ENCODE measurements around the gene VOPP1.
"Not testable (repeated sequence)": the region's sequence is repeated elsewhere in the genome, so short reads cannot be mapped to it uniquely, and the experiment has no call there.

The VOPP1 gene

GRCh38 chr7:55488216-55488615 lies 84.1 kb downstream of the VOPP1 start:
- no peak for DNase-seq (ENCODE audit: low read depth)

- no peak for DNase-seq (ENCODE audit: low read depth)
Measured at GRCh38 chr7:55486991-55487390, 85.3 kb downstream of the VOPP1 start.

GRCh38 chr7:55486192-55486590 lies 86.1 kb downstream of the VOPP1 start:
- DNase-seq (ENCODE audit: low read depth): no peak

- no peak for DNase-seq (ENCODE audit: low read depth)
Measured at GRCh38 chr7:55485501-55486191, 86.7 kb downstream of the VOPP1 start.

GRCh38 chr7:55484834-55485233 lies 87.5 kb downstream of the VOPP1 start:
- no peak for DNase-seq (ENCODE audit: low read depth)

- no peak for DNase-seq (ENCODE audit: low read depth)
Measured at GRCh38 chr7:55484241-55484640, 88.1 kb downstream of the VOPP1 start.

- DNase-seq (ENCODE audit: low read depth): no peak
Measured at GRCh38 chr7:55483046-55483445, 89.3 kb downstream of the VOPP1 start.

GRCh38 chr7:55481155-55481554 lies 91.1 kb downstream of the VOPP1 start:
- DNase-seq (ENCODE audit: low read depth): no peak

- DNase-seq (ENCODE audit: low read depth): no peak
Measured at GRCh38 chr7:55478700-55479099, 93.6 kb downstream of the VOPP1 start.

- DNase-seq (ENCODE audit: low read depth): no peak
Measured at GRCh38 chr7:55477781-55478374, 94.4 kb downstream of the VOPP1 start.

- no peak for DNase-seq (ENCODE audit: low read depth)
Measured at GRCh38 chr7:55476852-55477780, 95.2 kb downstream of the VOPP1 start.

- no peak for DNase-seq (ENCODE audit: low read depth)
Measured at GRCh38 chr7:55475855-55476803, 96.2 kb downstream of the VOPP1 start.

GRCh38 chr7:55474944-55475854 lies 97.1 kb downstream of the VOPP1 start:
- DNase-seq (ENCODE audit: low read depth): no peak

- no peak for DNase-seq (ENCODE audit: low read depth)
Measured at GRCh38 chr7:55473932-55474331, 98.4 kb downstream of the VOPP1 start.

- no peak for DNase-seq (ENCODE audit: low read depth)
Measured at GRCh38 chr7:55472928-55473725, 99.2 kb downstream of the VOPP1 start.

- DNase-seq (ENCODE audit: low read depth): not testable (repeated sequence)
Measured at GRCh38 chr7:55472406-55472805, 99.9 kb downstream of the VOPP1 start.

- not testable (repeated sequence) for DNase-seq (ENCODE audit: low read depth)
Measured at GRCh38 chr7:55471594-55471993, 100.7 kb downstream of the VOPP1 start.

- no peak for DNase-seq (ENCODE audit: low read depth)
Measured at GRCh38 chr7:55470261-55470660, 102.0 kb downstream of the VOPP1 start.

- no peak for DNase-seq (ENCODE audit: low read depth)
Measured at GRCh38 chr7:55469721-55470120, 102.6 kb downstream of the VOPP1 start.

- DNase-seq (ENCODE audit: low read depth): no peak
Measured at GRCh38 chr7:55469271-55469681, 103.0 kb downstream of the VOPP1 start.
